Stimulated activated CD8-positive, alpha-beta memory T cell treated with anti-CD3 and anti-CD28 coated beads, Interleukin-7, amount 100 ng/mL, for 4 hours (primary cell): ENCODE results near the gene CNTN5.
"Not testable (repeated sequence)": the region's sequence is repeated elsewhere in the genome, so short reads cannot be mapped to it uniquely, and the experiment has no call there.

Experiments
- DNase-seq, 2 donors: peaks; one replicate each; pipeline ENCODE4 v3.0.0-alpha.2; 2020; ENCODE audit warnings: low read depth in 2 of 2

The CNTN5 gene

DNA sequence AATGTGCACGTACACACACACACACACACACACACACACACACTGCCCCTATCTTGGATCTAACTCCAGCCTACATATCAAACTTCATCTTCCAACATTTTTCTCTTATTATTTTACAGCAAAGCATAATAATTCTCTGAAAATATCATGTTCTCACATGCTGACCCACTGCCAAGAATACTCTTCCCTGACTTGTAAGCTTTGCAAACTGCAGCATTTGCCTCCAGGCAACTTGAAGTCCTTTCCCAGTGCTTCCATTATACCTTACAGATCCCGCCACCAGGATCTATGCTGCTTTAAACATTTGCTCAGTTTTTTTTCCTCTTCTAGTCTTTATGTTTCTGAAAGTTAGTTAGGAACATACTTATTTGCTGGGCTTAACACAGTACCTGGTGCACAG, 1183.0 kb downstream of the CNTN5 start:
- no peak for DNase-seq

DNA sequence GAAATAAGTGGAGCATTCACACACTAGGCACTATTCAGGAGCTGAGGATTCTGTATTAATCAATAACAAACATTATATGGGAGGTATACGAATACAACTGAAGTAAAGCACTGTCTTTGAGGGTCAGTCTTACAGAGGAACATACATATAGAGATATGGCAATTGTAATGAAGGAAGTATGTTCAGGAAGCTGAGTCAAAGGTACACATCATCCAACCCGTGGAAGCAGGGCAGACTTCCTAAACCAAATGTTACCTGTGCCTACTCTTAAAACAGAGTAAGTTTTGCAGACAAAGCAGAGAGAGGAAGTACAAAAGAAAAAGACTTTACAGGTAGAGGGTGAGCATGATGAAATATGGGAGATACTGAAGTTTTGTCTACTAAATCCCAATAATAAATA, 1185.2 kb downstream of the CNTN5 start:
- DNase-seq = no peak

DNA sequence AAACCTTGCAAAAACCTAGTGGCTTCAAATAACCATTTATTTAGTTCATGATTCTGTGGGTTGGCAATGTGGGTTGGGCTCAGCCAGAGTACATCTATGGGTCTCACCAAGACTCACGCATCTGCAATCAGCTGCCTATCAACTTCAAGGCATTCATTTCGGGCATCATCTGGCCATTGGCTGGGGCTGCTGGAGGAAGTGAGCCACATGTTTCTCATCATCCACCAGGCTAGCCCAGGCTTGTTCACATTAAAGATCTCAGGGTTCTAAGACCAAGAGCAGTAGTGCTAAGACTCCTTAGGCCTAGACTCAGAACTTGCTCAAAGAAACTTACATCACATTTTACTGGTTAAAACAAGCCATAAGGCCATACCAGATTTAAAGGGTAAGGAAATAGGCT, 1187.5 kb downstream of the CNTN5 start:
- DNase-seq = no peak

DNA sequence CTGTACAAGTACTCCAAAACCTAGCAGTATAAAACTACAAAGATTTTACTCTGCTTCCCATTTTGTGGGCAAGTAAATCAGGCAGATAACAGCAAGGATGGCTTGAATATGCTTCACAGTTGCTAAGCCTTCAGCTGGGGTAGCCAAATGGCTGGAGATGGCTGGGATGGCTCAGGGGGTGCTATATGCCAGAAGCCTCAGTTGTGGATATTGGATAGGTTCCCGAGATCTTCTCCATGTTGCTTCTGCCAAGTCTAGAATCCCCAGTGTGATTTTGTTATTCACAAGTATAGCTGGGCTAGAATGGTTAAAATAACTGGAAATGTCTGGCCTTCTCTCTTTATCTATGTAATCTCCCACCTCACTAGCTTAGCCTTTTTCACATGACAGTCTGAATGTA, 1194.0 kb downstream of the CNTN5 start:
- DNase-seq = no peak

DNA sequence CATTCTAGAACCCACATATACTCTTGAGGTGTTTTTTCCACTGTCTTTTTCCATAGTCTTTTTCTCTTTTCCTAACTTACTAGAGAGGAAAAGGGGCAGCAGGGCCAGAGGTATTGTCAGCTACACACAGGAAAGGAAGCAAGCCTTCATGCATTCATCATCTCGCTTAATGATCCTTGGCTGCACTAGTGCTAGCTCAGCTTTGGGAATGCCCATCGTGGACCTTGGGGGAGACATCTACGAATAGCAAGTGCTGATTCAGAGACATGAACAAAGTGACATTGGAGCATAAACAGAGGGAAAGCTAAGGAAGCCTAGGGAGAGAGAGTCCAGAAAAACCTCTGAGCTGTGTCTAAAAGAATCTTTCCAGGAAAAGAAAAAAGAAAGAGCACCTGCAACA, 1200.1 kb downstream of the CNTN5 start:
- no peak for DNase-seq

DNA sequence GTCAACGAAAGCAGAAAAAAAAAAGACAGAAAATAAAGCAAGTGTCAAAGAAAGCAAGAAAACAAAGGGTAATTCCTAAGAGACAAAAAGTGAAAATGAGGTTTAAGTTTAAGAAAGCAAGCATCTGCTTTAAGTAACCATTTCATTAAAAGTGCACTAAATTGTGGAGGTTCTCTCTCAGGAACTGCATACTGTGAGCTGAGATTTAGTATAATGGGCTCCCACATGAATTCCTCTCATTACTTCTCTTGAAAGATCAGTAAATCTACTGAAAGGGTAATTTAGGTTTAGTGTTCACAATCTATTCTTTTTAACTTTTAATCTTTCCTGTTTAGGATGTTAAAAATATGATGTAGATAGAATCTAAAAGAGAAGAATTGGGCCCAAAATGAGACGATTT, 1201.0 kb downstream of the CNTN5 start:
- DNase-seq = no peak

DNA sequence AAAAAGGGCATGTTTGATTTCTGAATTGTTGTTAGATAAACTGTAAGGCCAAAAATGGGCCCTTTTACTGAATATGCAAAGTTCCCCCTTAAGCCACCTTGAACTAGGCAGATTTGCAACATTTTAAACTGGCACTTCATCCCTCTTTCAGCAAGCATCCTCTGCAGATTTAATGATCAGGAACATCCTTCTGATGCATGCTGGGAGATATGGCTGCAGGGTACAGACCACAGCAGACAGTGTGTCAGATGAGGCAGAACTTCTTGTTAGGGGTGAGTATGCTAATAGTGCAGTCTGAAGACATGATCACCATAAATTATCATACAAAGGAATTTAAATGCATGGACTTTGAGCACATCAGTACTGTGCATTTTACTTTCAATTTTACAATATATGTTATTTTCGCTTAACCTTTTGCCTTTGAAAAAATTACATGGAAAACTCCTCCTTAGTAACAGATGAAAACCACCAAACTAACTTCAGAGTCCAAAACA, 1203.8 kb downstream of the CNTN5 start:
- no peak for DNase-seq

DNA sequence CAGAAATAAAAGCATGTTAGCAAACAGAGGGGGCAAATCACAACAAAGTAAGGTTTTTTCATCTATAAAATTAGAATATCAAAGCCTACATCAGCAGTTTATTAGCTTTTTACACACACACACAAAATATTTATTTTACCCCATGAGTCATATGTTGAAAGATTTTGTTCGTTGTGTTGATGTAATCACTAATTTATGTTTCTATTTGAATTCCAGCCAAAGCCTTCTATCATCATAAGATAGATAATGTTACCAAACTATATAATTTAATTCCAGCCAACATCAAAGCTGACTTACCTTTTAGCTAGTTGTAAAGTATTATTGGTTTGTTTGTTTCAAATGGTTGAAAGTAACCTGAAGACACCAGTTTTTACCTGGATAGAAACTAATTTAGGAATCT, 1208.3 kb downstream of the CNTN5 start:
- no peak for DNase-seq

DNA sequence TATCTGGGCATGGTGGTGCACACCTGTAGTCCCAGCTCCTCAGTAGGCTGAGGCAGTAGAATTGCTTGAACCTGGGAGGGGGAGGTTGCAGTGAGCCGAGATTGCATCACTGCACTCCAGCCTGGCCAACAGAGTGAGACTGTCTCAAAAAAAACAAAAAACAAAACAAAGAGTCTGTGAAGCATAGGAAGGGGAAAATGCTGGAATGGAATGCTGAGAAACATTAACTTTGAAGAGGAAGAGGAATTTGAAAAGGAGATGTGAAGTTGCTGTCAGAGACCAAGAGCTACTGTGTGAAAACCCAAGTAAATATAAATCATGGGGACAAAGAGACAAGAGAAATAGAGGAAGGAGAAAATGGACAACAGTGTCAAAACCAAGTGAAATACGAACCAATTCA, 1211.3 kb downstream of the CNTN5 start:
- DNase-seq = no peak

DNA sequence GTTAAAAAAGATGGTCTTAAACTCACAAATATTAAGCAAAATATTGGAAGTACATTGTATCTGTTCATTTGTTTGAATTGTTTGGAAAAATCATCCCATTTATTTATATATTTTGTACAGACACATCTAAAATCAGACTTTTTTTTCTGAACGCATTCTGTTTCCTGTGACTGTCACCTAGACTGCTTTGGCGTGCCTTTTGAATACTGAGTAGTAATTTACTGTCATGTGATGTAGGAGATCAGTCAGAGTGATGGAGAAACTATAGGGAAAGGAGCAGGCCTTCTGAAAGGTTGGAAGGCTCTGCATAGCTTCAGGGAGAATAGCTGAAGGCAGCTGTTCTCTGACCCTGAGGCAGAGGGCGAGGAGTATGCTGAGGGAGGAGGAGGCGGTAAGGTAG, 1214.3 kb downstream of the CNTN5 start:
- DNase-seq = no peak

DNA sequence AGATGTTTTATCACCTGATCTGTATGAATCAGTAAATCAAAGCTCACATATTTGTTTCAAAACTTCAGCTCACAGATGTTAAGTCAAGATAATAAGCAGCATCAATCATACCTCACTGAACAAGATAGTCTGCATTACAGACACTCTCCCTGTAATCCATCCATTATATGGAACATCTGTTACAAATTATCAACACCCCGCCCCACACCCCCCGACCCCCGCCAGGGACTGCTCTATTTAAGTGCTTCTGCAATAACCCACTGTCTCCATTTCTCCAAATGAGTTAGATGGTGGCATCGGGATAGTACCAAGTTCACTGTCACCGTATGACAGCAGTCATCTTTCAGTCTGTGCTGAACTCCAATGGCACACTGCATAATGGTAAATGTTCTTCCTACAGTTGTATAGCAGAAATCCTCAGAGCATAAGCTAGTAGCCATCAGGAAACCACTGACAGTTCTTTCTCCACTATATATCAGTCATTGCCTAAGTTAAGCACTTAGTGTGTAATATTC, 1219.3 kb downstream of the CNTN5 start:
- no peak for DNase-seq

DNA sequence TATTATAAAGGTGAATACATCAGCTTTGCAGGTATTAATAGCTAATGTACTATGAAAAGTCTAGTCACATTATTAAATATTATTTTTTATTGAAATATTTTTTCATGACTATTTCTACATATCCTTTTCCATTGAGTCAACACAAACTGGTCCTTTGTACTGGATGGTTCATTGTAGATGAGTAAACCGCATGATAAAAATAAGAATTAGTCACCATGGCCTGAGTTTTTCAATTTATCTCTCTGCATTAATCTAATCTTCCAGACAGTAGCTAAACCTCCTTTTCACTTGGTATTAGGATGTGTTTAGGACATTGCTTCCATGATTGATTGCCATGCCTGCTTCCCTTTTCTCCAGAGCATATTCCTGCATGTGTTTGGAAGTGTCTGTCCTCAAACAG, 1227.0 kb downstream of the CNTN5 start:
- DNase-seq = no peak

DNA sequence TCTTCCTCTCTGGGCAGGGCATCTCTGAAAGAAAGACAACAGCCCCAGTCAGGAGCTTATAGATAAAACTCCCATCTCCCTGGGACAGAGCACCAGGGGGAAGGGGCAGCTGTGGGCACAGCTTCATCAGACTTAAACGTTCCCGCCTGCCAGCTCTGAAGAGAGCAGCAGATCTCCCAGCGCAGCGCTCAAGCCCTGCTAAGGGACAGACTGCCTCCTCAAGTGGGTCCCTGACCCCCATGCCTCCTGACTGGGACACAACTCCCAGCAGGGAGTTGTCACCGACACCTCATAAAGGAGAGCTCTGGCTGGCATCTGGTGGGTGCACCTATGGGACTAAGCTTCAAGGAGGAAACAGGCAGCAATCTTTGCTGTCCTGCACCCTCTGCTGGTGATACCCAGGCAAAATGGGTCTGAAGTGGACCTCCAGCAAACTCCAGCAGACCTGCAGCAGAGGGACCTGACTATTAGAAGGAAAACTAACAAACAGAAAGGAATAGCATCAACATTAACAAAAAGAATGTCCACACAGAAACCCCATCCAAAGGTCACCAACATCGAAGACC, 1236.6 kb downstream of the CNTN5 start:
- DNase-seq = not testable (repeated sequence)

DNA sequence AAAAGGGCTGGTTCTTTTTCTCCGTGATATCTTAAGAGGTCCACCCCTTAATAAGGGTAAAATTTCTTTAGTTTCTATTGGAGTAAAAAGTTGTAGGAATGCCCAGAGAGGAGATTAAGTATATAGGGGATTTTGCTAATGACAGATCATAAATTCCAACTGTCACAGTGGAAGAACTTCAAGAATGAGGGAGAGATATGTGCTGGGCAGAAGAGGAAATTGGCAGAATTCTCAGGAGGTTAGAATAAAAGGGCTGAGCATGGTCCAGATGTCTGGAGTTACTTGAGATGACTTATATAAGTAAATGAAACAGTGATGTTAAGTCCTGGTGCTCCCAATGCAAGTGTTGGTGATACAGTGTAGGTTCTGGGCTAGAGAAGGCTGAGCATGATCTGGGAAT, 1248.8 kb downstream of the CNTN5 start:
- DNase-seq = no peak

DNA sequence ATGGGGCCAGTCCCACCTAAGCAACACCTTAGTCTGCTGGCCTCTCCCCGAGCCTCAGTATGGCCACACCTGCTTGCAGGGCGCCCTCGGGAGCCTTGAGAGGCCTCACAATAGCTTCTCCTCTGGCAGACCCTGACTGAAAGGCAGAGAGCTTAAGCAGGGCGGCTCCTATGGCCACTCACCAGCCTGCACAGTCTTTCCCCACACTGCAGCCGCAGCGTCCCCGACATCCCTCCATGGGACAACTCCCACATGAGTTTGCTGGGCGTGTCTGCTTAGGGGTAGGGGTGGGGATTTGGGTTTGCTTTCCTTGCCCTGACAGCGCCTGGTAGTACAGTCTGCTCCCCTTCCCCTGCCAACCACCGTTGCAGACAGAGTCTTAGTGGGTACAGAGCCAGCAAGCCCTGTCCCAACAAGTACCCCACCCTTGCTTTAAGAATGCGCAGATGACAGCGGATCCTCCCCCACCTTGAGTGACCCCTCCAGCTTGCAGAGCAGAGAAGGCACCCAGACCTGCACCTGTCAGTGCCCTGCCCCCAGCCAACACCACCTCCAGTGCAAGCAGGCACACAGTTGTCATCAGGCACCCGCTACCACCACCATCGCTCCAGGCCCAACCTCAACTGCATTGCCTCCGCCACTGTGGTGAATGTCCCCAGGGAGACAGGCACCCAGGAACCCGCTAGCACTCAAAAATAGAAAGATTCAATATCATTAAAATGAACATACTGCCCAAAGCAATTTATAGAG, 1252.5 kb downstream of the CNTN5 start:
- DNase-seq = no peak

DNA sequence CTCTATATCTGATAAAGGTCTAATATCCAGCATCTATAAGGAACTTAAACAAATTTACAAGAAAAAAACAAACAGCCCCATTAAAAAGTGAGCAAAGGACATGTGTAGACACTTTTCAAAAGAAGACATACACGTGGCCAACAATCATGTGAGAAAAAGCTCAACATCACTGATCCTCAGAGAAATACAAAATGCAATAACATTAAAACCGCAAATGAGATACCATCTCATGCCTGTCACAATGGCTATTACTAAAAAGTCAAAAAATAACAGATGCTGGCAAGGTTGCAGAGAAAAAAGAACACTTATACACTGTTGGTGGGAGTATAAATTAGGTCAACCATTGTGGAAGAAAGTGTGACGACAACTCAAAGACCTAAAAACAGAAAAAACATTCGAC, 1253.7 kb downstream of the CNTN5 start:
- DNase-seq = not testable (repeated sequence)

DNA sequence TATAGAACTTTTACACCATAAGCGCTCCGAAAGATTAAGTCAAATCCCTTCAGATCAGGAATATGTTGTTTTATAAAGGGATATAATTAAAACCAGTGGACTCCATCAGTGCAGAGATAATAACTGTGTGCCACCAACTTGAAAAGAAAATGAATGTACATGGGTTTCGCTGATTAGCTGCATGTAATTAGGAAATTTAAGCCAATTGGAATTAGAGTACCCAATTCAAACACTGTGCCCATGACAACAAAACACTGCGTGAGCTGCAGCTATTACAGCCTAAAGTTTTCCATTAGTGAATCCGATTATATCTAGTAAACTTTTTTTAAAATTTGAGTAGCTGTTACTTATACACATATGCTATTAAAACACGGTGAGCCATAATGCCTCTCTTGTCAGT, 1274.0 kb downstream of the CNTN5 start:
- no peak for DNase-seq

DNA sequence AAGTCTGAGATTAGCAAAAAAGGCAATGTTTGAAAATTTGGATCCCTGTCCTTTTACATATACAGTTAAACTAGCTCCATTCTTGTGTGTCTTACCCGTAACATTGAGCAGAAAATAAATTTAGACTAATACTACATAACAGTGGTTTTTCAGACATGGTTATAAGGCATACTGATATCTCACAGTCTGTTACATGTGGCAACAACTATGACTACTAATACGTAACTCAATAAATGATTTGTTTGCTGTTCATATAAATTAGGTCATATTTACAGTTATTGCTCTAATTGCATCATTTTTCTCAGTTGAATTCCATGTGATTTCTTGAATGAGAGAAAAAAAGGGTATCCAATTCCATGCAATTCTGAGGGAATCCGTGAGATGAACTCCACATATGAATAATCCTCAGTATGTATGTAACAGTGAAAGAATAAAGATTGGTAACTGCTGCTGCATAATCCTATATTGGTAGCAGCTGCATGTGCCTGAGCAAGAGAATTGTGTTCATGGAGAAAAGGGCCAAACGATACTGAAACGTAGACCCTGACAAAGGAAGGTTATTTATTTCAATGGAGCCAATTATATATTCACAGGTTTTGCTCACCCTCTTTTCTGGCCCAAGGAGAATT, 1275.4 kb downstream of the CNTN5 start:
- no peak for DNase-seq

DNA sequence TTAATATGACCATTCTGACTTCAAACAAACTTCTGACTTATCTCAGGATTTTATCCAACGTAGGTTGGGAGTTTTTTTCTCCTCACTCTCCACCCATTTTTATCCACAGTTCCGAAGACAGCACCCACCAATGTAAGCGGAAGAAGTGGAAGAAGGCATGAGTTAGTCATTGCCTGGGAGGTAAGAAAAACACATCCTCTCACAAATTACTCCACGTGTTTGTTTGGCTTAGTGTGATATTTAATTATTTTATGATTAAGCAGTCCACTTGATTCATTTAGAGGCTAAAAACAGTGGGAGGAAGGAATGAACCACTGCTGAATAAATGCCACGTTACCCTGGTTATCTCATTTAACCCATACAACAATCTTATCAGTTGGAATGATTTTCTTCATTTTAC, 1276.8 kb downstream of the CNTN5 start:
- DNase-seq = no peak

DNA sequence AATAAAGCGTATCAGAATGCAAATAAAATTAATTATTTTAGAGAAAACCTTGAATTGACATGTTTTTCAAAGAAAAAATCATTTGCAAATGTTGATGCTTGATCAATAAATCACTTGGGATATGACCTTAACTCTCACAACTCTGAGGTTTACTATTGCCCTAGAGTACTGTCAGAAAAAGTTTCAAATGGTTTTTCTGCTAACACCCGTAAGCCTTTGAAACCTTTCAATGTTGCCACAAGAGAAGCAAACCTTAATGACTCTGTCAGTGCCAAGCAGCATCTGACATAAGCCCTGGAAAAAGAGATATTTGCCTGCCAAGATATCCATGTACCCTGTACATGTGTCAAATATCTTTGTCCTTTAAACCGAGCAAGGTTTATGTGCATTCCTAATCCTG, 1282.1 kb downstream of the CNTN5 start:
- DNase-seq = no peak

DNA sequence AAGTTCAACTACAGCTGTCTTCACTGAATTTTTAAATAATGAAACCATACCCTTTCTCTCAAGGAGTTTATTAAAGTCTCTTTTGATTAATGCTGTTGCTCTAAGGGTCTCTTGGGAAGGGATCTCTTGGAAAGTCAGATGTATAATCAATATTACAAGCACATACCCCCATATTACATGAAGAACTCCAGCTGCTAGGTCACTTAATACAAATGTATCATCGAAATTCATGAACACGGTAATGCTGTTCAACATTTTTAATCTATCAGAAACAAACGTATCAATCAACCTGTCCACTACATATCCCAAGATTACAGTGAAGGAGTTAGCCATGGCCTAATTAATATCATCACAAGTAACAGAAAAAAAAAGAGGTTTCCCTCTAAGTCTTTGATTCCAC, 1283.1 kb downstream of the CNTN5 start:
- no peak for DNase-seq

DNA sequence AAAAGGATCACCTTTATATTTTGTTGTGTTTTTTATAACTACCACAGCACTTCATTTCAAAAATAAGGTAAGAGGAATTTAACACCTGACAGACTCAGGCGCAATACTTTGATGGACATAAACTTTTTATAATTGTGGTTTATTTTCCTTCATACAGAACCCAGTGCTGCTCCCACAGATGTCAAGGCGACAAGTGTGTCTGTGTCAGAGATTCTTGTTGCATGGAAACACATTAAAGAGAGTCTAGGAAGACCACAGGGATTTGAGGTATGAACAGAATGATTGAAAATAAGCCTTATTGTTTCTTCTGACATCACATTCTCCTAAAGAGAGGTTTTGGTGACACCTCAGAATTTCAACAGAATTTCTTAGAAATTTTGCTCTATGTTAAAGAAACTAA, 1287.5 kb downstream of the CNTN5 start:
- no peak for DNase-seq

DNA sequence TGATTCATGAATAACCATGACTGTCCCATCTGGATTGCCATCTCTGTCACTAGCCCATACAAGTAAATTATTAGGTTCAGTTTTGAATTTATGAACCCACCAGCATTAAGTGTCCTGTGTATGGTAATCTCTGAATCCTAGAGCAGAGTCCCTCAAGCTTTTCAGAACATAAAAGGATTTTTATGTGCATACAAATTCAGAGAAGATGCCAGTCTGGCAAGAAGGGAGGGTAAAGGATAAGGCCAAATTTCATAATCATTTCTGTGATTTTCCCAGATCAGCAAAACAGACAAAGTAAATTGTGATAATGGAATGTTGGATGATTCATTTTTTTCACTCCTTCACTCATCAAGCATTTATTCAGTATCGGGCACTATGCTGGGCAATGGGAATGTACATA, 1295.2 kb downstream of the CNTN5 start:
- no peak for DNase-seq
